ENCODE measurements around the gene ILF3.

Gene ILF3

DNA sequence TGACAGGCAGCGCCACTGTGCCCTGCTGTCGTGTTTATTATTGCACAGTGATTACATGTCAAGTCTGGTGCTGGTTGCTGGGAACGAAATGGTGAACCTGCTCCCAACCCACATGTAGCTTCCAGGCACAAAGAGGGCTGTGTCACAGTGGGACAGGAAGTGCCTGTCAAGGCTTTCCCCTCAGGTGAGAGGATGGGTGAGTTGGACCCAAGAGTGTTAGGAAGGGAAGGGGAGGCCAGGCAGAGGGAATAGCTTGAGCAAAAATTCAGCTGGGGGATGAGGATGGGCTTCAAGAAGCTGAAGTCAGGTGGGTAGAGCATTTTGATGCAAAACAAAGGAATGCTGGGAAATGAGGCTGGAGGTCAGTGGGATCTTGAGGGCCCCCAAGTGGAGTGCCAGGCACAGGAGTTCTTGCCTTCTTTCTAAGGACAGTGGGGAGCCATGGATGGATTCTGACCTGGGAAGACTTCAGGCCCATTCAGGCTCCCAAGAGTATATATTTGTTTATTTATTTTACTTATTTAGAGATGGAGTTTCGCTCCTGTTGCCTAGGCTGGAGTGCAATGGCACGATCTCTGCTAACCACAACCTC lies 38.6 kb downstream of the ILF3 start:
- Histone ChIP-seq H3K4me3 (no peak overlapping the region), H3K4me2 (no peak overlapping the region), H3K9ac (no peak overlapping the region), H4K20me1 (peaks cover 97% of the 10 kb centered on the region), H3K36me3 (peaks cover 56% of the 10 kb centered on the region), H3K27ac (no peak overlapping the region), H3K4me1 (peaks cover 14% of the 10 kb centered on the region), H3K27me3 (no peaks in the 10 kb centered on the region), H3K9me3 (no peaks in the 10 kb centered on the region)
- TF ChIP-seq Cebpa-rat (IDR thresholded peaks at IDR 0.05) = no peak

DNA sequence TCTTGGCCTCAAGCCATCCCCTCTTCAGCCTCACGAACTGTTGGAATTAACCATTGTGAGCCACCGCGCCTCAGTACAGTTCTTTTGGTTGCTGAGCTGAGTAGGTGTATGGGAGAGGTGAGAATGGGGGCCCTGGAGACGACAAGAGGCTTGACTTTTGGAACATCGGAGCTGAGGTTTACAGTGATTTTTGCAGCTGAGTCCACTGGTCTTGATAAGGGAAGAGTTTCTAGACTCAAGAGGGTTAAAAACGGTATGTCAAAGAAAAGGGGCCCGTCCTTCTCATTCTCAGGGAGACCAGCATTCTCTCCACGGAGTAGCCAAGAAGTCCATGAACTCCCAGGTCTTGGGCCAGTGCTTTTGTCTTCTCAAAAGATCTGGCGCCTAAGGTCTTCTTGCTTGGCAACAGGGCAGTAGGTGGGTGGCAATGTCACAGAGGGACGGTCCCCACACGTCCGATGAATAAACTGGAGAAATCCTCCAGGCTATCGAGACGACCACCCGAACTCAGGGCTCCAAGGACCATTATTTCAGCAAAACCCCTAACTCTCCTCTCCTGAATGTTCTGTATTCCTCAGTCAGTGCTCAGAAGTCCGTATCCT lies 40.7 kb downstream of the ILF3 start:
- Histone ChIP-seq H4K20me1 (peaks cover 76% of the 10 kb centered on the region), H3K36me3 (peaks cover 36% of the 10 kb centered on the region), H3K9me3 (no peaks in the 10 kb centered on the region), H3K4me3 (no peak overlapping the region), H3K4me2 (peak overlapping the region; percentile 76), H3K27ac (no peak overlapping the region), H3K4me1 (peaks cover 14% of the 10 kb centered on the region), H3K27me3 (no peaks in the 10 kb centered on the region), H3K9ac (no peak overlapping the region)
- no peak for TF ChIP-seq Cebpa-rat (IDR thresholded peaks at IDR 0.05)

DNA sequence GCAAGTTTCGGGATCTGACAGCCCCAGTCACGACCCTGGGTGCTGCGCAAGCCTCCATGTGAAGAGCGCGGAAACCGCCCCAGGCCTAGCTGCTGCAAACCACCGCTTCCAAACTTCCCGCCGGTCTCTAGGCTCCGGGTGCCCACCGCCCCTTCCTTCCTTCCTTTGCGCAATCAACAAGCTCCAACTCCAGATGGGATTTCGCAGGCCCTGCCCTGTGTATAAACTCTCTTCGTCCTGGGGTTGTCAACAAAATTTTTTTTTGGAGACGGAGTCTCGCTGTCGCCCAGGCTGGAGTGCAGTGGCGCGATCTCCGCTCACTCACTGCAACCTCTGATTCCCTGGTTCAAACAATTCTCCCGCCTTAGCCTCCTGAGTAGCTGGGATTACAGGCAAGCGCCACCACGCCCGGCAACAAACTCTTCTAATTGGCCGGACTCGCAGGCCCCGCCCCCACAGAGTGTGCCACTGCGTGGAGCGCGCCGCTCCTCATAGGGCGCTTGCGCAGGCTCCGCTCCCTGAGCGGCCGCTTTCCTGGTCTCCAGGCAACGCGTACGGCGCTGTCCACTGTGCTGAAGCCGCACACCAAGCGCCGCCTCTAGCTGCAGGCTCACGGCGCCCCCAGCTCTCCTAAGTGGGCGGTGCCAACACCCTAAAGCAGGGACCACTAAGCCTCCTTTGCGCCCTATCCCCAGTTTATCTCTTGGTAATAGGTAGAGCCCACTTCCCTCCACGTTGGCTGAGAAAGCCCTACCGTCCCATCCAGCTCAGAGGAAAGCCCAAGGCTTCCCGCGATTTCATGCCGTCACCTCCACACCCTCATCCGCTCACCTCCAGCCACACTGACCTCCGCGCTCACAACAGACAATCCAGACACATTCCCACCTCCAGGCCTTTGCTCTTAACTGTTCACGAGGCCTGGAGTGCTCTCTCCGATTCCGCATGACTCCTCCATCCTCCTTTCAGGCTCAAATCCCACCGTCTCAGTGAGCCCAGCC lies 41.6 kb downstream of the ILF3 start:
- Histone ChIP-seq H3K27ac (no peak overlapping the region), H3K4me3 (no peak overlapping the region), H3K27me3 (no peaks in the 10 kb centered on the region), H3K4me1 (peaks cover 16% of the 10 kb centered on the region), H3K36me3 (peaks cover 27% of the 10 kb centered on the region), H4K20me1 (peaks cover 68% of the 10 kb centered on the region), H3K9ac (no peak overlapping the region), H3K4me2 (peak overlapping the region; percentile 76), H3K9me3 (no peaks in the 10 kb centered on the region)
- TF ChIP-seq Cebpa-rat (IDR thresholded peaks at IDR 0.05) = 0 out of 2 replicates have a peak, but pooled peaks have one; percentile 39

DNA sequence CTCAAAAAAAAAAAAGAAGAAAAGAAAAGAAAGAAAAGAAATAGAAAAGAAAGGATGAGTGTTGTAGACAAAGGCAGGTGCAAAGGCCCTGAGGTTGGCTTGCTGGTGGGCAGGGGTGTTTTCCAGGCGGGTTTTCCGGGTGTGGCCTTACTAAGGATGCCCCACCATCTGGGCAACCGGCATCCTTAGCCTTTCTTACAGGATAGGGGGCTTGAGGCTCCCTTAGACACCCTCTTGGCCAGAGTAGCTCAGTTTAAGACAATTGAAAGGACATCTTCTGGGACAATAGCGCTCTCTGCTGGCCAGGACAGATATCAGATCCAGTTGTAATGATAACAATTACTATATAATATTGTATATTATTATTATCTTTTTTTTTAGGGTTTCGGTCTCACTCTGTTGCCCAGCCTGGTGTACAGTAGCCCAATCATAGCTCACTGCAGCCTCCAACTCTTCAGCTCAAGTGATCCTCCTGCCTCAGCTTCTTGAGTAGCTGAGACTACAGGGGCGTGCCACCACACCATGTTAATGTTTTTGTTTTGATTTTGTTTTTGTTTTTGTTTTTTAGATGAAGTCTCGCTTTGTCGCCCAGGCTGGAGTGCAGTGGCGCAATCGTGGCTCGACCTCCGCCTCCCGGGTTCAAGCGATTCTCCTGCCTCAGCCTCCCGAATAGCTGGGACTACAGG lies 45.6 kb downstream of the ILF3 start:
- Histone ChIP-seq H3K27ac (no peak overlapping the region), H3K4me3 (no peak overlapping the region), H3K9me3 (no peaks in the 10 kb centered on the region), H3K4me1 (peaks cover 33% of the 10 kb centered on the region), H3K4me2 (no peak overlapping the region), H3K9ac (no peak overlapping the region), H3K27me3 (no peaks in the 10 kb centered on the region), H3K36me3 (no peaks in the 10 kb centered on the region), H4K20me1 (peaks cover 27% of the 10 kb centered on the region)
- TF ChIP-seq Cebpa-rat (IDR thresholded peaks at IDR 0.05) = no peak

DNA sequence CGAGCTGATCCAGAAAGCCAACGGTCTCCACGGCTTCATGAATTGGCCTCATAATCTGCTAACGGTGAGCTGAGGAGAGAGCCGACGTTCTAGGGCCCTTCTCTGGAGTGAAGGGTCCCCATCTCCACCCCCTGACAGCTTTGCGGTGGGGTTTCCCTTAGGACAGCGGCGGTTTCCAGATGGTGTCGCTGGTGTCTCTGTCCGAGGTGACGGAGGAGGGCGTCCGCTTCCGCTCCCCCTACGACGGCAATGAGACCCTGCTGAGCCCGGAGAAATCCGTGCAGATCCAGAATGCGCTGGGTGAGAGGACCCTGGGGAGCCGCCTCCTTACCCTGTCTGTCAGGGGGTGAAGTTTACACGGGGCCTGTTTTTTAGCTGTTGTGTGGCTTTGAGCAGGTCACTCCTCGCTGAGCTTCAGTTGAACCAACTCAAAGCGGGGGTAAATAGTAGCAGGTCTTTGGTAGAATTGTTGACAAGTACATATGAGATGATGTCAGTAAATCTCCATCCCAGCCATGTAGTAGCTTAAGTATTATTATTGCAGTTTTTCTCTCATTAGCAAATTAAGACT lies 47.9 kb downstream of the ILF3 start:
- peak overlapping the region; percentile 81 for H3K4me3 ChIP-seq
- peak overlapping the region; percentile 86 for H3K9ac ChIP-seq
- peaks cover 20% of the 10 kb centered on the region for H3K4me1 ChIP-seq
- H4K20me1 ChIP-seq = peaks cover 4% of the 10 kb centered on the region; the same call in 1 of the 2 replicates
- no peaks in the 10 kb centered on the region for H3K27me3 ChIP-seq
- no peak for TF ChIP-seq Cebpa-rat (IDR thresholded peaks at IDR 0.05)
- peaks cover 3% of the 10 kb centered on the region for H3K36me3 ChIP-seq
- peak overlapping the region; percentile 88 for H3K27ac ChIP-seq
- no peaks in the 10 kb centered on the region for H3K9me3 ChIP-seq
- H3K4me2 ChIP-seq = peak overlapping the region; percentile 99

DNA sequence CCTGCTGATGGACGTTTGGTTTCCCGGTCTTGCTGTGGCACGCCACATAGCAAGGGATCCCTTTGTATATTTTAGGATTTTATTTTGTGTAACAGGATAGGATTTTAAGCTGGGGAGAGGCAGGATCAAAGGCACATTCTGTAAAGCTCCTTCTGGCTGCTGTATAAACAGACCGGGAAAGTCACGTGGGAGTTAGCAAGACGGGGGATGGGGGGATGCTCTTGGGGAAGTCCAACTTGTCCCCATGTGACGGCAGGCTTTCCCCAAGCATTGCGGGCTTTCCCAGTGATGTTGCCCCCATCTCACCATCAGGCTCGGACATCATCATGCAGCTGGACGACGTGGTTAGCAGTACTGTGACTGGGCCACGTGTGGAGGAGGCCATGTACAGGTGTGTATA lies 52.8 kb downstream of the ILF3 start:
- H3K4me2 ChIP-seq = no peak overlapping the region
- no peaks in the 10 kb centered on the region for H3K9me3 ChIP-seq
- no peak overlapping the region for H3K4me3 ChIP-seq
- H3K36me3 ChIP-seq = peaks cover 32% of the 10 kb centered on the region
- peak overlapping the region; percentile 34; the same call in 1 of the 2 replicates for H3K9ac ChIP-seq
- no peaks in the 10 kb centered on the region for H3K27me3 ChIP-seq
- peaks cover 10% of the 10 kb centered on the region for H3K4me1 ChIP-seq
- no peaks in the 10 kb centered on the region for H4K20me1 ChIP-seq
- no peak overlapping the region for H3K27ac ChIP-seq
- no peak for TF ChIP-seq Cebpa-rat (IDR thresholded peaks at IDR 0.05)

DNA sequence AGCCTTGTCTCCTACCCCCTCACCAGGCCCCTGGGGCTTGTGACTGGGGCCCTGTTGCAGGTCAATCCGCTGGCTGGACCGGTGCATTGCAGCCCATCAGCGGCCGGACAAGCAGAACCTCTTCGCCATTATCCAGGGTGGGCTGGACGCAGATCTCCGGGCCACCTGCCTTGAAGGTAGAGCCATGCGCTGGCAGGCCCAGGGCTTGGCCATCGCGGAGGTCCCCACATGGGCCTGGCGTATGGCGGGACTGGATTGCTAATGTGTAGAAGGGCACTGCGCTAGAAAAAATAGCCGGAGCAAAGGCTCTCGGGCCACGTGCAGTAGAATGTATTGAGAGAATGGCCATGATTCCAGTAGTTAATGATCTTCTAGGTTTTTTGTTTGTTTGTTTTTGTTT lies 53.3 kb downstream of the ILF3 start:
- no peak overlapping the region for H3K27ac ChIP-seq
- H3K9ac ChIP-seq = no peak overlapping the region
- H3K4me3 ChIP-seq = no peak overlapping the region
- H3K27me3 ChIP-seq = no peaks in the 10 kb centered on the region
- H3K36me3 ChIP-seq = peaks cover 34% of the 10 kb centered on the region
- H3K4me1 ChIP-seq = peaks cover 6% of the 10 kb centered on the region
- TF ChIP-seq Cebpa-rat (IDR thresholded peaks at IDR 0.05) = no peak
- H4K20me1 ChIP-seq = no peaks in the 10 kb centered on the region
- H3K9me3 ChIP-seq = no peaks in the 10 kb centered on the region
- H3K4me2 ChIP-seq = no peak overlapping the region

DNA sequence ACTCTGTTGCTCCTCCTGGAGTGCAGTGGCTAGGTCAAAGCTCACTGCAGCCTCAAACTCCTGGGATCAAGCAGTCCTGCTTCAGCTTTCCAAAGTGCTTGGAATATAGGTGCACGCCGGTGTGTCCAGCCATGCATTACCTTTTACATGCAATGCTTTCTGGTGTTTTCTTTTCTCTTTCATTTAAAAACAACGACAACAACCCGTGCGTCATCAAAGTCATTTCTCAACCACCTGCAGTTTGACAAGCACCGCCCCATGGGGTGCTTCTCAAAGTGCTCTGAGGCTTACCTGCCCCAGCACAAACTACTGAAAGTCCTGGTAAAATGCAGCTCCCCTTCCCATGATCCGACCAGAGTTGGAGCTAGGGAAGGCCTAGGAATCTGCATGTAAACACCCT lies 54.1 kb downstream of the ILF3 start:
- H4K20me1 ChIP-seq = no peaks in the 10 kb centered on the region
- H3K9ac ChIP-seq = no peak overlapping the region
- H3K4me2 ChIP-seq = no peak overlapping the region
- no peak overlapping the region for H3K27ac ChIP-seq
- H3K4me3 ChIP-seq = no peak overlapping the region
- no peak for TF ChIP-seq Cebpa-rat (IDR thresholded peaks at IDR 0.05)
- peaks cover 38% of the 10 kb centered on the region for H3K36me3 ChIP-seq
- H3K9me3 ChIP-seq = no peaks in the 10 kb centered on the region
- H3K4me1 ChIP-seq = peaks cover 7% of the 10 kb centered on the region
- no peaks in the 10 kb centered on the region for H3K27me3 ChIP-seq

DNA sequence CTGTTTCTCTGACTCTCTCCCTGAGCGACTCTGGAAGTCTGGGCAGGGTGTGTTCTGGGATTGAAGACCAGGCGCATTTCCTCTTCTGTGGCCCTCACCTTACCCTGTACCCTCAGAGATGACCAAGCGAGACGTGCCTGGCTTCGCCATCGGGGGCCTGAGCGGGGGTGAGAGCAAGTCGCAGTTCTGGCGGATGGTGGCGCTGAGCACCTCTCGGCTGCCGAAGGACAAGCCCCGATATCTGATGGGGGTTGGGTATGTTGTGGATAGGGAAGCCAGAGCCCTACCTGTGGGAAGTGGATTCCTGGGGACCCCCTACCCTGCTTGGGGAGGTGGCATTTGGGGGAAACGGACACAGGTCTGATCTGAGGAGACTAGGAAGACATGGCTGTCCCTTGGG lies 57.9 kb downstream of the ILF3 start:
- H3K4me1 ChIP-seq = peaks cover 27% of the 10 kb centered on the region
- H3K4me2 ChIP-seq = no peak overlapping the region
- no peaks in the 10 kb centered on the region for H4K20me1 ChIP-seq
- no peak for TF ChIP-seq Cebpa-rat (IDR thresholded peaks at IDR 0.05)
- H3K27me3 ChIP-seq = no peaks in the 10 kb centered on the region
- peaks cover 35% of the 10 kb centered on the region for H3K36me3 ChIP-seq
- H3K27ac ChIP-seq = no peak overlapping the region
- H3K4me3 ChIP-seq = no peak overlapping the region
- no peak overlapping the region for H3K9ac ChIP-seq
- no peaks in the 10 kb centered on the region for H3K9me3 ChIP-seq
